ENCODE results near the gene CSK.
"Not testable (repeated sequence)": the region's sequence is repeated elsewhere in the genome, so short reads cannot be mapped to it uniquely, and the experiment has no call there.

Gene CSK

GRCh38 chr15:74781431-74782258 is at the start of gene CSK:
Gene CSK, plus strand, starts transcription at chr15:74782080. Its CDS starts 16,218 bp downstream, at chr15:74798298.
- DNase-seq (ENCODE audit: low read depth in 1 of 2, low spot score in 1 of 2): peak; percentile 67 to 73

GRCh38 chr15:74732846-74733245 is 49.0 kb upstream of the CSK start:
- DNase-seq (ENCODE audit: low read depth in 1 of 2, low spot score in 1 of 2): no peak

DNA sequence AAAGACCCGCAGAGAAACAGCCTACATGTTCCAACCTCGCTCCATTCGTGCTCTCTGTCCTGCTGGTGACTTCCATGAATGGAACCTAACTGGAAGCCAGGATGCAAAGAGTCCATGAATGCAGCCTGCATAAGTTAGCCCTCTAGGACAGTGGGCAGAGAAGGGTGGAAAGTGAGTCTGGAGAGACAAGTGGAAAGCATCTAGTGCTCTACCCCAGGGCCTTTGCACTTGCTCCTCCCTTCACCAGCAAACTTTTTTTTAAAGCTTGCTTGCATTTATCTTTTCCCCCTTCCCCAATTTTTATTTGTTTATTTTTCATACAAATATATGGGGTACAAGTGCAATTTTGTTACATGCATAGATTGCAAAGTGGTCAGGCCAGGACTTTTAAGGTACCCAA is 48.6 kb upstream of the CSK start:
- no peak for DNase-seq (ENCODE audit: low read depth in 1 of 2, low spot score in 1 of 2)

DNA sequence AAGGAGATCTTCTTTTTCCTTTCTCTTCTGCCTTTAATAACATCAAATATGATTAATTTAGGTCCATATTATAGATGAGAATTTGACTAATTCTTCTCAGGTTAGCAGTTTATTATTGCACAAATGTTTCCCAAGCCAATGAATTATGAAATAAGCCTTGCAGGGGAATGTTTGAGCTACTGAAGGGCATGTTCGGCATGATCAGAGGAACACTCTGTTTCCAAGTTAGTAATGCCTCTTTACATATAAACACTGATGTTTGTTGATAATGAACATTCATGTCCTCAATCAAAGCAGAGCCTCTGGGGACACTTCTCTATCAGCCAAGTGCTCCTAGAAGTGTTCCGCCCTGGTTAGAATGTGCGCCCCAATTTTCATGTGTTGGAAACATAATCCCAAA is 46.6 kb upstream of the CSK start:
- DNase-seq (ENCODE audit: low read depth in 1 of 2, low spot score in 1 of 2): no peak

DNA sequence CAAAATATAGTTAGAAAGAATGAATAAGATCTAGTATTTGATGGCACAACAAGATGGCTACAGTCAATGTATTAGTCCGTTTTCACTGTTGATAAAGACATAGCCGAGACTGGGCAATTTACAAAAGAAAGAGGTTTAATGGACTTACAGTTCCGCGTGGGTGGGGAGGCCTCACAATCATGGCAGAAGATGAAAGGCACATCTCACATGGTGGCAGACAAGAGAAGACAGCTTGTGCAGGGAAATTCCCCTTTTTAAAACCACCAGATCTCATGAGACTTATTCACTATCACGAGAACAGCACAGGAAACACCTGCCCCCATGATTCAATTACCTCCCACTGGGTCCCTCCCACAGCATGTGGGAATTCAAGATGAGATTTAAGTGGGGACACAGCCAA is 43.6 kb upstream of the CSK start:
- not testable (repeated sequence) for DNase-seq (ENCODE audit: low read depth in 1 of 2, low spot score in 1 of 2)

DNA sequence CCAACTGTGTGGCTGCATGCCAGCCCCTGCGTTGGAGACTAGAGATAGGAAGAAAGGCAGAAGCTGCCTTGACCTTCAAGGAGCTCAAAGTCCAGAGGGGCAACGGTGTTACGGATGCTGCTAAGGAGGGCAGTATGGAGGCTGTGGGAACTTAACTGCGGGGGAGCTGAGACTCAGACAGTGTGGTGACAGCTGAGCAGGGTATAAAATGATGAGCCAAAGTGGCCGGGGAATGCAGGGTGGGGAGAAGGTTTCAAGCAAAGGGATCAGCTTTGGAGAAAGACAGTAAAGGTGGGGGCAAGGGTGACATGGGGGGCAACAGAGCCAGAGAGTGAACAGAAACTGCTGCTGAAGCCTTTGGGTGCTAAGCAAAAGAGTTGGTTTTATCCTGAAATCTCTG is 39.5 kb upstream of the CSK start:
- DNase-seq (ENCODE audit: low read depth in 1 of 2, low spot score in 1 of 2): no peak

GRCh38 chr15:74746389-74746788 is 35.5 kb upstream of the CSK start:
- no peak for DNase-seq (ENCODE audit: low read depth in 1 of 2, low spot score in 1 of 2)

DNA sequence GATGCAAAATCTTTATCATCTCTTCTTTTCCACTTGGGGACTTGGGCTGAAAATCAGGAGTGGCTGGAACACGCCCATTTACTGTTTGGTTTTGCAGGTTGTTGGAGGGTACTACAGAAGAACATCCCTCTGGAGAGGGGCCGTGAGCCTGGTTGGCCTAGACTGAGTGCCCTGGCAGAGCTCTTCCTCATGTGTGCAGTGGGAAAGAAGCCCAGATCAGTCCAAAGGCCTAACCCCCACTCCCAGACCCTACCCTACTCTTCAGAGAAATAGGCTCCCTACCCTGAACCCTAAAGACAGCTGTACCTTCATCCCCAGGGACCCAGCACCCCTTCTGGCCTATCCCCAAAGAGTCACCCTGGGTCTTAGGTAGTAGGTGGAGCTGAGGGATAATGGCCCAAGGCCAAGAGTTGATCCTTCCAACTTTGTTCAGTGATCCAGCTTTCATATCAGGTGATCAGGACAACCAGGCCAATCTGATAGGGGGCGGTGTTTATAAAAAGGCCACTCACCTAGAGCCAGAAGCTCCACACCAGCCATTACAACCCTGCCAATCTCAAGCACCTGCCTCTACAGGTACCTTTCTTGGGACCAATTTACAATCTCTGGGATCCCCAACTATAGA is 33.4 kb upstream of the CSK start, which contains the start of gene CYP1A2:
Gene CYP1A2, plus strand, starts transcription at position 524 of the 625 bp plus-strand sequence. CDS start 894 bp downstream, outside the sequence.
- DNase-seq (ENCODE audit: low read depth in 1 of 2, low spot score in 1 of 2): no peak

GRCh38 chr15:74749832-74750231 is 32.0 kb upstream of the CSK start:
- DNase-seq (ENCODE audit: low read depth in 1 of 2, low spot score in 1 of 2): no peak

DNA sequence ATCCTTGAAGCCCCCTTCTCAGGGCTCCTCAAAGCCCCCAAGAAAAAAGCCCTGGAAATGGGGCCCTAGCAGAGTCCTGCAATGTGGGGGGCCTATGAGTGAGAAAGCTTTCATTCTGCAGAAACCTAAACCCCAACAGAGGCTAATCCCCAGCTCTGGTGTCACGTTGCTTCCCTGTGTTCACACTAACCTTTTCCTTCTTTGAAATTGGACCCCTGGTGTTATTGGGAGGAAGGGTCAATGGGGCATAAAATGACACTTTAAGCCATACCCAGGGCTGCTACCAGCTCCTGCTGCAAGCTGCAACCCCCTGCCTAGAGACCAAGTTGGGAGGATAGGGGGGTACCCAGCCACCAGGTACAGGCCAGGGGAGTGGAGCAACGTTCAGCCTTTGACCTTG is 31.1 kb upstream of the CSK start:
- no peak for DNase-seq (ENCODE audit: low read depth in 1 of 2, low spot score in 1 of 2)

- no peak for DNase-seq (ENCODE audit: low read depth in 1 of 2, low spot score in 1 of 2)
Observed at GRCh38 chr15:74752011-74752410, 29.9 kb upstream of the CSK start.

GRCh38 chr15:74752531-74752930 is 29.3 kb upstream of the CSK start:
- no peak for DNase-seq (ENCODE audit: low read depth in 1 of 2, low spot score in 1 of 2)

- no peak for DNase-seq (ENCODE audit: low read depth in 1 of 2, low spot score in 1 of 2)
Observed at GRCh38 chr15:74754593-74755215, 27.2 kb upstream of the CSK start.

DNA sequence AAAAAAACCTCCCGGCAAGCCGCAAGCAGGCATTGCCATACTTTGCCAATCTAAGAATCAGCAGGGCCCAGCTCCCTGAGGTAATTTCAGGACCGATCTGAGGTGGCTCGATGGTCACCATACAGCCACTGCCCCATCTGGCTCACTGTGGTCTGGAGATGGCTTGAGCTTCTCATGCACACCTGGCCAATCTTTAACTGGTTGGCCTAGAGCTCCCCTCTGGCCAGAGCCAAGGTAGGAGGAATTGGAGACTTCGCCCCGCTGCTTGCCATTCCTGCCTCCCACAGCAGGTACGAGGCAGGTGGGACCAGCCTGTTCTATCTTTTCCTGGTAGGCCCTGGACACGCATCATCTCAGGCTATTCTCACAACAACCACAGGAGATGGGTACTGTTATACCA is 23.1 kb upstream of the CSK start:
- no peak for DNase-seq (ENCODE audit: low read depth in 1 of 2, low spot score in 1 of 2)

- DNase-seq (ENCODE audit: low read depth in 1 of 2, low spot score in 1 of 2): no peak
Observed at GRCh38 chr15:74762791-74763150, 19.1 kb upstream of the CSK start.

DNA sequence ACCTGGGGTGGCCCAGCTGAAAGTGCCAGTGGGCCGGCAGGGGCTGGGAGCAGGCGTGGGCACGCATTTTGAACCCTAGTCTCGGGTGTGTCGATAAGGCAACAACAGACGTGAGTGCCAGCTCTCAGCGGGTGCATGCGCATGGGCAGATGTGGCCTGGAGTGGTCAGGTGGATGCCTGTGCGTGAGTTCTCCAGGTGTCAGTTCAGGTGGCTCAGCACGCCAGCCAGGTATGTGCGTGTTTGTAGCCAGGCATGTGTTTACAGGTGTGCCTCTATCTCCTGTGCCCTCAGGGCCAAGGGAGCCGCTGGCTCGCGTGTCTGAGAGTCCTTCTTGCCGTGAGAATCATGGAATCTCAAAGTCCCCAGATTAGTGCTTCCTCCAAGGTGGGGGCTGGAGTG is 18.5 kb upstream of the CSK start:
- DNase-seq (ENCODE audit: low read depth in 1 of 2, low spot score in 1 of 2): no peak

DNA sequence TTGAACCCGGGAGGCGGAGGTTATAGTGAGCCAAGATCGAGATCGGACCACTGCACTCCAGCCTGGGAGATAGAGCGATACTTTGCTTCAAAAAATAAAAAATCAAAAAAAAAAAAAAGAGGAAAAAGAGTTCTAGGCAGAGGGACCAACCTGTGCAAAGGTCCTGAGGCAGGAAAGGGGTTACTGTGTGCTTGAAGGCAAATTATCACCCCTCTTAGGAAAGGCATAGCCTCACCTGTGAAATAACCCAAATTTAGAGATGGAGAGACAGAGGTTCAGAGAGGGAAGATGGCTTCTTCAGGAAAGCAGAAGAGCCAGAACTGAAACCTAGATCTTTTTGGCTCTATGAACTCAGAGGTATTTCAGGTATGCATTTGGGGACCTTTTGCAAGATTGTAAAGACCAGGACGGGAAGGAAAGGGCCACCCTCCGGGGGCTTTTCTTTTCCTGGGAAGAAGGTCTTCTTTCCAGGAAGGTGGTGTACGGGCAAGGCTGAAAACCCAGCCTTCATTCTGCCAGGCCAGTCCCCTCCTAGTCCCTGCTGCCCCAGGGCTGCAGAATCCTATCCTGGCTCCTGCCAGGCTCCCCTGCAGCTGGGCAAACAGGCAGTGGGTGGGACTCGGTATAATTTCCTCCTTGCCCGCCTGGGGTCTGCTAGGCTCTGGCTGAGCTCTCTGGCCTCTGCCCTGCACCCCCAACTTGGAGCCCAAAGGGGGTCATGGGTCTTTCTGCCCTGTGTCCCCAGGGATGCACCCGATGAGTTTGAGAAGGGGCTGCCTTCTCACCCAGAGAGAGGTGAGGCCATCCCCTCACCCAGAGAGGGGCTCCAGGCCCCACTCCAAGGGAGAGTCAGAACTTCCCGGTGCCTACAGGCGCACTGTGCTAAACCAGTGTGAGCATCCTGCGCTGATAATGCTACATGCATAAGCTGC is 14.4 kb upstream of the CSK start:
- DNase-seq (ENCODE audit: low read depth in 1 of 2, low spot score in 1 of 2): no peak

DNA sequence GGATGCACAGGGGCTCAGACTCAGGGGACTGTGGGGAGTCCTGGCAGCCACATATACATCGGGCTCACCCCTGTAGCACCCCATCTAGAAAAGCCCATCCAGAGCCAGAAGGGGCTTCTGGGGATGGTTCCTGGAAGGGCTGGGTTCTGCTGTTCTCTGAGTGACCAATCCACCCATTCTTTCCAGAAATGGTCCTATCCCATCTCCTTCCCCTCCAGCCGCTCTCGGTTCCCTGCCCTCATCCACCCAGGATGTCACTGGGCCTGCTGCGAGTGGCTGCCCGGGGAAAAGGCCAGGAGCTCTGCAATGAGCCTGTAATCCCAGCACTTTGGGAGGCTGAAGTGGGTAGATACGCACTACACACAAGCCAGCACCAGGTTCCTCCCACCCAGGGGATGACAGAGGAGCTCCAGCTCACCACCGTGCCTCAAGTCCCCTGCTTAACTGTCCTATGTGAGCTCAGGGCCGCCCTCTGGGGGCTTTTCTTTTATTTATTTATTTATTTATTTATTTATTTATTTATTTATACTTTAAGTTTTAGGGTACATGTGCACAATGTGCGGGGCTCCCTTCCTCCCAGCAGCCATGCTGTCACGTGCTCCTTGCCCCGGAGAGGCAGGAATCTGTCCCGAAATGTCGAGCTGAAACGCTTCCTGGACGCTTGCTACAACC is 13.6 kb upstream of the CSK start:
- no peak for DNase-seq (ENCODE audit: low read depth in 1 of 2, low spot score in 1 of 2)

DNA sequence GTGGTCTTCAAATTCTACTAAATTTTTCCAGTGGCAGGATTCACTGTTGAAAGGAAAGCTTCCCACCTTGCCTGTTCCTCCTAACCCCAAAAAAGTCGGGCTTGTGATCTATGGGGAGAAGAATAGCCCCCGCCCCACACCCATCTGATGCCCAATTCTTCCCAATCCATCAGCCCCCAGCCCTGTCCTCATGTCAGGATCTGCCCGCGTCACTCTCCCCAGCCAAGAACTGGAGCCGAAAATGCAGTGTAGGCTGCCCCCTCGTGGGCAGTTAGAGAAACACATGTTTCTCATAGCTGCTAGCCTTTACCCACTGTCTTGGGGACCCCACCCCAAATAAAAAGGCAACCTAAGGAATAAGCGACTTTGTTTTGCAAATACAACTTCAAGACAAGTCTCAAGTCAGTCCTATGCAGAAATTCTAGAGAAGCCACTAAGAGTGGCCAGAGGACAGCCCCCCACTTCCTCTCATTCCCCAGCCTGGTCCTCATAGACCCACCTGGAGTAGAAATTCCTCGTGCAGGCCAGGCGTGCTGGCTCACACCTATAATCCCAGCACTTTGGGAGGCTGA is 13.0 kb upstream of the CSK start:
- DNase-seq (ENCODE audit: low read depth in 1 of 2, low spot score in 1 of 2): peak in 1 of 2 donors; percentile 53

DNA sequence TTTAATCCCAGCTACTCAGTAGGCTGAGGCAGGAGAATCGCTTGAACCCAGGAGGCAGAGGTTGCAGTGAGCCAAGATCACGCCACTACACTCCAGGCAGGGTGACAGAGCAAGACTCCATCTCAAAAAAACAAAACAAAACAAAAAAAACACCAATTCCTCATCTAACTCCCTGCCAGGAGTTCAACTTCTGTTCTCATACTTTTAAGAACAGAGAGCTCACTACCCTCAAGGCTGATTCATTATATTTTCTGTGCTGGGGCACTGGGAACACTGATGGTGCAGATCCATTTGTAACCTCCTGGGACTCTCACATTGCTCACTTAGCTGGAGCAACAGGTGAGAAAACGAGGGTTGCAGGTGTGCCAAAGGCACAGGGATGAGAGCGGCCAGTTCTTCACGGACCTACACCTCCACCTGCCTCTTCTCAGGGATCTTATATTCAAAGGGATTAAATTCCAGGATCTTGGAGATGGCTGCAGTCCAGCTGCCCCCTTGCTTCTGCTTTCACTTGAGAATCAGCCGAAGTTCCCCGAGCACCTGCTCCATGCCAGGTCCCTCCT is 12.3 kb upstream of the CSK start:
- no peak for DNase-seq (ENCODE audit: low read depth in 1 of 2, low spot score in 1 of 2)

All from stimulated activated CD4-positive, alpha-beta T cell treated with anti-CD3 and anti-CD28 coated beads, Interleukin-15, amount 100 ng/mL, for 1 hour (primary cell).